Right ventricle myocardium inferior (tissue), 1 donor: Measurements from ENCODE around the gene PCED1A. TPM values are rescaled to one million over a fixed set of nuclear protein-coding genes. Genes with fewer than 3 reads are reported as not detected.

Experiments used
- ATAC-seq: fragments of 200-7000 bp; cut with Tn5 transposase; one replicate; pipeline ENCODE4 v1.9.1; 2020; ENCODE audit warnings: mild to moderate bottlenecking, moderate library complexity
- DNase-seq: peaks from one replicate; pipeline ENCODE4 v3.0.0; 2021; ENCODE audit errors: missing footprints
- intact Hi-C: fragments of 100-400 bp; cut with DNase I; formaldehyde crosslinking; loops from one replicate; pipeline ENCODE4 v1.11.0; 2022
- total RNA-seq: library from RNA; stranded (reverse); fragmentation: NEBNext Ultra II Directional; extraction: Animal tissue kit (Norgen Biotek cat#: 25700); gene quantifications from one replicate; pipeline ENCODE4 v1.2.1, GENCODE V29; 2021
- donor health status: DM: no; HTN: yes; CAD: no; lungs with severe emphysema.

The PCED1A gene
- total RNA-seq, 1 donor from 2014 or later = 10.7 TPM

DNA sequence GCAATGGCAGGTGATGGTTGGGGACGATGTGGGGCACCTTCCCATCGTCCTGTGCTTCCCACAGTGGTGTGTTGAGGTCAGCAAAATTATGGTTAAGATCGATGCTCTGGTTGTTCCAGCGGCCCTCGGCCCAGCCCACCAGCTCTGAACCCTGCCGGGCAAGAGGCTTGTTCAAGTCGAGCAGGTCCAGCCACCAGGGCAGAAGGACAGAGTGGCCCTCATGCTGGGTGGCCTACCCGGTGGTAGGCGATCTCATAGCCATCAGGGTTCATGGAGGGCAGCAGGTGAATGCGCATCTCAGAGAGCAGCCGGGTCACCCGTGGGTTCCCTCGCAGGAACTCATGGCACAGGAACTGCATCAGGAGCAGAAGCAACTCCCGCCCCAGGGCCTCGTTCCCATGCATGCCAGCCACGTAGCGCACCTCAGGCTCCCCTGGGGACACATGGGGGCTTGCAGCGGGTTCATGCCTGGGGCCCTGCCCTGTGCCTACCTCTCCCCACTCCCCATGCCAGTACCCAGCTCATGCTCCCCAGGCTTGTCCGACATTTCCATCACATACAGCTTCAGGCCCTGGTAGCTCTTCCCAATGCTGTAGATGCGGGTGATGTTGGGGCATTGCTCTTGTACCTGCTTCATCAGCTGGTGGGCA is 44.3 kb downstream of the PCED1A start:
- DNase-seq = no peak
- intact Hi-C loops = no loop called here
- ATAC-seq = no peak

GRCh38 chr20:2795451-2795850 is 45.0 kb downstream of the PCED1A start:
- DNase-seq = no peak
- intact Hi-C loops = no loop called here

GRCh38 chr20:2794866-2795447 is 45.5 kb downstream of the PCED1A start:
- no peak for DNase-seq
- no peak for ATAC-seq
- intact Hi-C loops = no loop called here

More at GRCh38 chr20:2795451-2795850, 45.0 kb downstream of the PCED1A start:
- no peak for ATAC-seq

DNA sequence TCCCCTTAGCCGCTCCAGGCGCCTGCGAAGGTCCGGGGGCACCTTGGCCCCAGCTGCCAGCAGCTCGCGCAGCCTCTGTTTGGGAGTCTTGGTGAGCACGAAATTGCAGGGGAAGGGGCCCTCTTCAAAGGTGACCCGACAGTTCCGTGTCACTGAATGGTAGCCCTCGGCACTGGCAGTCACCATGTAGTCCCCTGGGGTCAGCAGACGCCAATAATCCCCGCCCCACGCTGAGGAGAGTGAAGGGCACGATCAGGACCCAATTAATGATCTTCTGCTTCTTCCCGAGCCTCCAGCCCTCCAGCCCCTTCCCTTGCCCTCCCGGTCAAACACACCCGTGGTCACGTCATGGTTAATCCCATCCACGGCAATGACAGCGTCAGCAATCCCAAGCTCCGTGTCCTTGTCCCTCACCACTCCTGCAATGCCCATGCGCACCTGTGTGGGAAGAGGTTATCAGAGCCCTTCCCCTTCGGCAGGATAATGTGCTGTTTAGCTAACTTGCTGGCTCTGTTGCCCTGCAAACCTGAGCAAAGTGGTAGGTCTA is 46.2 kb downstream of the PCED1A start:
- DNase-seq = no peak
- intact Hi-C loops = no loop called here
- ATAC-seq = no peak

- intact Hi-C loops = no loop called here
- DNase-seq (no peak), ATAC-seq (no peak)
These were observed 47.0 kb downstream of the PCED1A start for GRCh38 chr20:2793471-2793870.

Other genes with a start within 250 kb of the PCED1A start
- 46.7 TPM for gene NOP56, start 188.0 kb downstream of the PCED1A start, total RNA-seq
- 255 TPM for gene IDH3B, start 176.4 kb downstream of the PCED1A start, total RNA-seq
- gene EBF4, start 147.9 kb downstream of the PCED1A start, total RNA-seq = 4.7 TPM
- gene CPXM1, start 40.0 kb downstream of the PCED1A start, total RNA-seq = 2.3 TPM
- not detected for gene C20orf141, start 25.7 kb downstream of the PCED1A start, total RNA-seq
- not detected for gene TMEM239, start 24.3 kb downstream of the PCED1A start, total RNA-seq
- gene VPS16, start 90 bp upstream of the PCED1A start, total RNA-seq = 18.0 TPM
- 26.5 TPM for gene PTPRA, start 32.8 kb upstream of the PCED1A start, total RNA-seq
- not detected for gene GNRH2, start 203.0 kb upstream of the PCED1A start, total RNA-seq
- 52.2 TPM for gene MRPS26, start 205.4 kb upstream of the PCED1A start, total RNA-seq
- 0.54 TPM for gene OXT, start 231.0 kb upstream of the PCED1A start, total RNA-seq
- 0.84 TPM for gene AVP, start 244.1 kb upstream of the PCED1A start, total RNA-seq